LNCaP clone FGC (cell line): ENCODE data around the gene DCUN1D2.

Experiments
- DNase-seq: peaks from one replicate; pipeline ENCODE4 v3.0.0-alpha.2; 2011; ENCODE audit warnings: low read depth
- H3K4me3 ChIP-seq: 2 replicates; pipeline ENCODE4 v1.5.1; 2011; ENCODE audit warnings: mild to moderate bottlenecking, low read depth, low read length, control low read depth
- CTCF ChIP-seq: IDR thresholded peaks from 2 replicates; pipeline ENCODE4 v1.5.1; 2012; ENCODE audit warnings: mild to moderate bottlenecking; ENCODE audit not compliant: control insufficient read depth, insufficient read depth; ENCODE audit errors: extremely low read depth

The DCUN1D2 gene

DNA sequence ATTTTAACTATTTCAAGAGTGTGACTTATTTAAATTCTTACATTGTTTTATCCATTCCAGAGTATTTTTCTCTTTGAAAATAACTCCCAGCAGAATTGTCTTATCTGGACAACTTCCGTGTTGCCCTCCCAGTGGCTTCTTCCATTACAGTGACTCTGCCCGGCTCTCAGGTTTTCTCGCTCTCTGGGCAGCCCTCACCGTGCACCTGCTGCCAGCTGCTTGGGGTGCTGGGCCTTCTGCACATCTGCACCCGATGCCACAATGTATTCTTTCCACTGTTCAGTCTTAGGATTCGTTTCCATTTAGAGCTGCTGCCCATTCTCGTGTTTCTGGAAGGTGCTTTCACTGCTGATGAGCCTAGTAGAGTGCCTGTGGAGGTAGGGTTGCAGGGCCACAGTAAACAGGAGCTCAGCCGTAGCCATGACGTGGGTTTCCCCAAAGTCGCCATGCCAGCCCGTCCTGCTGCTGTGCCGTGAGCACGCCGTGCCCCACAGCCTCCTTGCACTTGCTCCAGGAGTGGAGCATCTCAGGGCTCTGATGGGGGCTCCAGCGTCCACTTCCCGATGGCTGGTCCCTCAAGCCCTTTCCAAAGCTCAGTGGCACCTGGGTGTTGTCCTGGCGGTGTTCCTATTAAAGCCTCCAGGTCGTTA, 46.1 kb upstream of the DCUN1D2 start:
- DNase-seq = no peak
- H3K4me3 ChIP-seq = no peak overlapping the region
- TF ChIP-seq CTCF = no peak

DNA sequence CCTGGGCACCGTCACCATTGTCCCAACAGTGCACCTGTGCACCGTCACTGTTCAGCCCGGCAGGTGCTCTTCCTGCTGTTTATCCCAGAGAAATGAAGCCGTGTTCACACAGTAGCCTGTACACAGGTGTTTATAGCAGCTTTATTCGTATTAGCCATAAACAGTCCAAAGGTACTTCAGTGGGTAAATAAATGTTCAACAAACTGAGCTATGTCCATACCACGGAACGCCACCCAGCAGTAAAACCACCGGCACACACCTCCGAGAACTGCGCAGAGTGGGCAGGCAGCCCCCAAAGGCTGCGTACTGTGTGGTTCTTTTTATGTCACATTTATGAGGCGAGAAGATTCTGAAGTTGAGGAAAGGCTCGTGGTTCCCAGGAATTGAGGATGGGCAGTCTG, 44.9 kb upstream of the DCUN1D2 start:
- DNase-seq = no peak
- no peak for TF ChIP-seq CTCF
- H3K4me3 ChIP-seq = no peak overlapping the region

GRCh38 chr13:113534236-113534860, 43.8 kb upstream of the DCUN1D2 start:
- DNase-seq = peak; percentile 30
- TF ChIP-seq CTCF = no peak
- H3K4me3 ChIP-seq = no peak overlapping the region

DNA sequence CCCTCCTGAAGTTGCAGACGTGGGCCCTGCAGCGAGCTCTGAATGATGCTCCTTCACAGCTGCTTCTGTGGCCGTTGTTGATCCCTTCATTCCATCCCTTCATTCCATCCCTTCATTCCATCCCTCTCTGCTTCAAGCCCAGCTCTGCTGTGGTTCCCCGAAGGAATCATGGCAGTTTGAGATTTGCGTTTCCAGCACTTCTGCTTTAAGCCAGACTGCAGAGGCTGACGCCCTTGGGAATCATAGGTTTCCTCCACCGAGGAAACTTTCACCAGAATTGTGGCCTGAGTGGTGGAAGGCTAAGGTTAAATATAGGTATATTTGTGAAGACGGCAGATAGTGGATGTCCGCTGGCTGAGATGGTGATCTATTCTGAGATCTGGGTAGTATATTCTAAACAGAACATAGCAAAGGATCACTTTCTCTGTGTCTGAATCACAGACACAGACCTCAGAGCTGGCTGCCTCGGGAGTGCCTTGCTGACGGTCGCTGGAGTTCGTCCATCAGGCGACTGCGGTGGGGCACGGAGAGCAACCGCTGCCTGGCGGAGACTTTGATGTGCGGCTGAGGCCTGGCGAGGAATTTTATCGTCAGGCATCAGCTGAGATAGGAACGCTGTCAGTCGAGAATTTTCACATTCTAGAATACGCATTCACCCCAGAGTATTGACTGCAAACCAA, 42.8 kb upstream of the DCUN1D2 start:
- no peak for DNase-seq
- no peak overlapping the region for H3K4me3 ChIP-seq
- TF ChIP-seq CTCF = no peak

- H3K4me3 ChIP-seq = no peak overlapping the region
- no peak for DNase-seq
- TF ChIP-seq CTCF = no peak
Observed at GRCh38 chr13:113532156-113532806, 41.8 kb upstream of the DCUN1D2 start.

- DNase-seq = no peak
- H3K4me3 ChIP-seq = no peak overlapping the region
- no peak for TF ChIP-seq CTCF
Observed at GRCh38 chr13:113531041-113531873, 40.7 kb upstream of the DCUN1D2 start.
